ENCODE measurements around the gene NEURL3. TPM values are rescaled to one million over a fixed set of nuclear protein-coding genes. Genes with fewer than 3 reads are reported as not detected.

NEURL3 gene
- total and polyA plus RNA-seq, 2 donors (not counting 3 experiments of a cell fraction or from before 2014, with no cell fraction given): not detected

- H3K4me3 ChIP-seq (replicated peaks in 1 of 3; ENCODE audit: insufficient read depth in 1 of 3, low read depth in 1 of 3, low read length in 3 of 3): no peak overlapping the region
- no peak overlapping the region for H3K27ac ChIP-seq (ENCODE audit: insufficient read depth, low read depth, low read length)
- no peaks in the 10 kb centered on the region for H3K9me3 ChIP-seq (replicated peaks; ENCODE audit: control insufficient read depth, insufficient read depth, low read length)
- H3K4me2 ChIP-seq (ENCODE audit: insufficient read depth, low read length): no peak overlapping the region
- TF ChIP-seq EZH2 (IDR thresholded peaks at IDR 0.05; ENCODE audit: borderline replicate concordance, low read depth, low read length, severe bottlenecking) (peak; percentile 51), CTCF (IDR thresholded peaks at IDR 0.05; ENCODE audit: extremely low read depth in 1 of 2, insufficient read depth in 1 of 2, low read depth in 1 of 2, low read length in 2 of 2) (no peak)
- intact Hi-C loops (cut with micrococcal nuclease) (no loop called here), dilution Hi-C loops (cut with MboI; ENCODE audit: extremely low pct_ligation_motif_present, low sequenced_read_pairs) (no loop called here)
- no TSS peak for BruUV-seq (replicated peaks)
- ChIA-PET POLR2A (no interaction called here), CTCF (interaction anchor here (1.4 to 2.3 kb wide), 3 partner anchors 10 to 88 kb away, joined by 5 to 15 read pairs (median 10); no protein-coding TSS in a partner anchor)
- no peaks in the 10 kb centered on the region for H3K4me1 ChIP-seq (ENCODE audit: control insufficient read depth, extremely low read depth, insufficient read depth, low read length)
- no peak overlapping the region for H3K9ac ChIP-seq (replicated peaks; ENCODE audit: extremely low read depth, insufficient read depth, low read length)
- FAIRE-seq: peak; percentile 42
- no peaks in the 10 kb centered on the region for H3K9me1 ChIP-seq (replicated peaks; ENCODE audit: control insufficient read depth, extremely low read depth, insufficient read depth, low read length)
- H3K36me3 ChIP-seq (ENCODE audit: control insufficient read depth in 2 of 2, extremely low read depth in 1 of 2, insufficient read depth in 2 of 2, low read length in 2 of 2): no peaks in the 10 kb centered on the region
- H4K20me1 ChIP-seq (replicated peaks; ENCODE audit: control insufficient read depth, extremely low read depth, insufficient read depth, low read length): no peaks in the 10 kb centered on the region
- H3K27me3 ChIP-seq (ENCODE audit: control insufficient read depth in 2 of 2, insufficient read depth in 2 of 2, low read length in 2 of 2): peaks cover 38 to 60% of the 10 kb centered on the region in 2 experiments
- no peak overlapping the region for H2AFZ ChIP-seq (ENCODE audit: low read depth, low read length)
- H3K79me2 ChIP-seq (ENCODE audit: control insufficient read depth, insufficient read depth, low read length): no peaks in the 10 kb centered on the region
- DNase-seq (ENCODE audit: low read depth, low spot score): peak; percentile 66
These were observed 9.1 kb downstream of the NEURL3 start for GRCh38 chr2:96495982-96496629.

GRCh38 chr2:96494188-96494587, 11.0 kb downstream of the NEURL3 start:
- H3K27me3 ChIP-seq (ENCODE audit: control insufficient read depth in 2 of 2, insufficient read depth in 2 of 2, low read length in 2 of 2): peaks cover 22 to 43% of the 10 kb centered on the region in 2 experiments
- CTCF ChIA-PET: interaction anchor here (1.6 kb wide), 1 partner anchor 87 kb away, joined by 3 read pairs; no protein-coding TSS in a partner anchor
- dilution Hi-C loops (cut with MboI; ENCODE audit: extremely low pct_ligation_motif_present, low sequenced_read_pairs): no loop called here

More at GRCh38 chr2:96494188-96494587, 11.0 kb downstream of the NEURL3 start:
- BruUV-seq (replicated peaks): no TSS peak
- POLR2A ChIA-PET: no interaction called here
- no peak for FAIRE-seq
- Histone ChIP-seq H4K20me1 (replicated peaks; ENCODE audit: control insufficient read depth, extremely low read depth, insufficient read depth, low read length) (no peaks in the 10 kb centered on the region), H3K4me3 (replicated peaks in 1 of 3; ENCODE audit: insufficient read depth in 1 of 3, low read depth in 1 of 3, low read length in 3 of 3) (no peak overlapping the region), H3K79me2 (ENCODE audit: control insufficient read depth, insufficient read depth, low read length) (no peaks in the 10 kb centered on the region), H3K36me3 (ENCODE audit: control insufficient read depth in 2 of 2, extremely low read depth in 1 of 2, insufficient read depth in 2 of 2, low read length in 2 of 2) (no peaks in the 10 kb centered on the region), H3K4me2 (ENCODE audit: insufficient read depth, low read length) (no peak overlapping the region), H3K27ac (ENCODE audit: insufficient read depth, low read depth, low read length) (no peak overlapping the region), H3K9ac (replicated peaks; ENCODE audit: extremely low read depth, insufficient read depth, low read length) (no peak overlapping the region), H3K9me3 (replicated peaks; ENCODE audit: control insufficient read depth, insufficient read depth, low read length) (no peaks in the 10 kb centered on the region), H3K9me1 (replicated peaks; ENCODE audit: control insufficient read depth, extremely low read depth, insufficient read depth, low read length) (no peaks in the 10 kb centered on the region), H3K4me1 (ENCODE audit: control insufficient read depth, extremely low read depth, insufficient read depth, low read length) (no peaks in the 10 kb centered on the region), H2AFZ (ENCODE audit: low read depth, low read length) (no peak overlapping the region)
- intact Hi-C loops (cut with micrococcal nuclease): no loop called here
- TF ChIP-seq POLR2AphosphoS5 (IDR thresholded peaks at IDR 0.05; ENCODE audit: insufficient read depth, low read depth, low read length) (no peak), GATA2 (IDR thresholded peaks at IDR 0.05; ENCODE audit: insufficient read depth, insufficient read length, low read depth, low read length) (no peak), JUN (IDR thresholded peaks at IDR 0.05; ENCODE audit: borderline replicate concordance, insufficient read depth, insufficient read length, low read depth) (no peak), FOS (IDR thresholded peaks at IDR 0.05; ENCODE audit: borderline replicate concordance, insufficient read depth, low read length) (no peak), POLR2A (IDR thresholded peaks at IDR 0.05; ENCODE audit: low read depth, low read length) (no peak)
- DNase-seq (ENCODE audit: low read depth, low spot score): no peak

Measured in endothelial cell of umbilical vein (primary cell).